ENCODE data around the gene GPR37.

- TF ChIP-seq CTCF (IDR thresholded peaks at IDR 0.05) (no peak), EZH2phosphoT487 (IDR thresholded peaks at IDR 0.05) (no peak), EZH2 (IDR thresholded peaks at IDR 0.05) (no peak)
These were observed 53.6 kb downstream of the GPR37 start for GRCh38 chr7:124712017-124712416.

All from neural progenitor cell (in vitro differentiated cells).